Activated naive CD4-positive, alpha-beta T cell treated with anti-CD3 and anti-CD28 coated beads for 36 hours (primary cell): ENCODE data around the gene ARF1. TPM values are rescaled to one million over a fixed set of nuclear protein-coding genes. Genes with fewer than 3 reads are reported as not detected.

Source experiments
- CTCF ChIA-PET: fragments of 350-600 bp; sonication (Branson Sonifier 250); formaldehyde crosslinking; loops from one replicate; lab custom pipeline; 2021; ENCODE audit warnings: antibody characterized with exemption; lab: Charles Lee
- DNase-seq: peaks from one replicate; pipeline ENCODE4 v3.0.0-alpha.2; 2020
- H3K27ac Mint-ChIP-seq: one replicate; pipeline ENCODE4 v1.8.0; 2021; ENCODE audit warnings: mild to moderate bottlenecking, mixed read lengths
- H3K27me3 Mint-ChIP-seq: one replicate; pipeline ENCODE4 v1.8.0; 2021; ENCODE audit warnings: low read depth, mixed read lengths
- H3K36me3 Mint-ChIP-seq: one replicate; pipeline ENCODE4 v1.8.0; 2021; ENCODE audit warnings: low read depth, mixed read lengths
- H3K4me1 Mint-ChIP-seq: one replicate; pipeline ENCODE4 v1.8.0; 2021; ENCODE audit warnings: low read depth, mixed read lengths
- H3K4me3 Mint-ChIP-seq: one replicate; pipeline ENCODE4 v1.8.0; 2021; ENCODE audit warnings: mild to moderate bottlenecking, moderate library complexity, mixed read lengths
- H3K9me3 Mint-ChIP-seq: one replicate; pipeline ENCODE4 v1.8.0; 2021; ENCODE audit warnings: mixed read lengths
- intact Hi-C: fragments of 100-400 bp; cut with micrococcal nuclease; formaldehyde crosslinking; loops from one replicate; pipeline ENCODE4 v1.15.1; 2023
- total RNA-seq, 2 experiments: library from RNA; stranded (reverse); gene quantifications; one replicate each; pipeline ENCODE4 v1.2.3, GENCODE V29; 2021

The ARF1 gene
- total RNA-seq, 2 experiments from 2014 or later: 346 to 358 TPM

DNA sequence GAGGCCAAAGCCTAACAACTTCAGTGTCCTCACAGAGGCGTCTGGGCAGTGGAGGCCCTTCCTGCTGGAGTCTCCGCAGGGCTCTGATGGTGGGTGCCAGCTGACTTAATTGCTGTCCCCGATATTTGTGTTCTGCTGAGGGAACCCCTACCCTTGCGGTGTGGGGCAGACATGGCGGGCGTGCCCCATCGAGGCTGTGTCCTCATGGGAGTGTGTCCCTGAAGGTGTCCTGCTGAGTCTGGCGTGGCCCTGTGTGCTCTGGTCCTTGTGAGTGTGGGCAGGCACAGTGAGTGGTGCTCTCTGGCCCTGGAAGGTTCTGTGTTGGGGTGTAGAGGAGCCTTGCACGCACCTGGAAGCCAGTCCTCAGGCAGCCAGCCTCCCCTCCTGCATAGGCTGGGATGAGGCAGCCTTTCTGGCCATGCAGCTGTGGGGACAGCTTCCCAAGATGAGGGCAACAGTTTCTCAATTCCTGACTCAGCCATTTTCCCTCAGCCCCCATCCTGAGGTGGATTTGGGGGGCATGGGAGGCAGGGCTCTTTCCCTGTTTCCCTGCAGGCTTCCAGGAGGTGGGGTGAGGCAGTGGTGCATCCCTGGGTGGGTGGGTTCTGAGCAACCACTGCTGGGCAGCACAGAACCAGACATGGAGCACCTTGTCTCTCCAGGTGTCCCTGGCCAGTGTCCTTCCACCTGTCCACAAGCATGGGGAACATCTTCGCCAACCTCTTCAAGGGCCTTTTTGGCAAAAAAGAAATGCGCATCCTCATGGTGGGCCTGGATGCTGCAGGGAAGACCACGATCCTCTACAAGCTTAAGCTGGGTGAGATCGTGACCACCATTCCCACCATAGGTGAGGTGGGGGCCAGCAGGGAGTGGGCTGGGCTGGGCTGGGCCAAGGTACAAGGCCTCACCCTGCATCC is 14.2 kb downstream of the ARF1 start:
- peaks cover 29% of the 10 kb centered on the region for H3K4me1 Mint-ChIP-seq
- DNase-seq: peak; percentile 3
- CTCF ChIA-PET: interaction anchor here (1.0 kb wide), 1 partner anchor 9 kb away, joined by 4 read pairs; no protein-coding TSS in a partner anchor
- no peaks in the 10 kb centered on the region for H3K27me3 Mint-ChIP-seq
- H3K36me3 Mint-ChIP-seq: peaks cover 54% of the 10 kb centered on the region
- intact Hi-C loops: no loop called here
- no peak overlapping the region for H3K27ac Mint-ChIP-seq
- H3K9me3 Mint-ChIP-seq: peaks cover 15% of the 10 kb centered on the region
- no peak overlapping the region for H3K4me3 Mint-ChIP-seq

GRCh38 chr1:228097333-228098081 is 15.0 kb downstream of the ARF1 start:
- H3K9me3 Mint-ChIP-seq: peaks cover 14% of the 10 kb centered on the region
- peak; percentile 2 for DNase-seq
- H3K27ac Mint-ChIP-seq: no peak overlapping the region
- no peaks in the 10 kb centered on the region for H3K27me3 Mint-ChIP-seq
- CTCF ChIA-PET: interaction anchor here (0.6 to 1.0 kb wide), 2 partner anchors 10 to 121 kb away, joined by 4 read pairs; no protein-coding TSS in a partner anchor
- intact Hi-C loops: no loop called here
- peaks cover 47% of the 10 kb centered on the region for H3K36me3 Mint-ChIP-seq
- H3K4me3 Mint-ChIP-seq: no peak overlapping the region
- H3K4me1 Mint-ChIP-seq: peaks cover 22% of the 10 kb centered on the region

- CTCF ChIA-PET: interaction anchor here (1.7 kb wide), 1 partner anchor 8 kb away, joined by 4 read pairs; no protein-coding TSS in a partner anchor
- H3K36me3 Mint-ChIP-seq: peaks cover 42% of the 10 kb centered on the region
- peaks cover 14% of the 10 kb centered on the region for H3K9me3 Mint-ChIP-seq
- H3K27me3 Mint-ChIP-seq: no peaks in the 10 kb centered on the region
- DNase-seq: no peak
- no peak overlapping the region for H3K27ac Mint-ChIP-seq
- H3K4me3 Mint-ChIP-seq: no peak overlapping the region
- peaks cover 24% of the 10 kb centered on the region for H3K4me1 Mint-ChIP-seq
- intact Hi-C loops: no loop called here
These were observed 15.9 kb downstream of the ARF1 start for GRCh38 chr1:228098323-228098931.

GRCh38 chr1:228099331-228099732 is 16.8 kb downstream of the ARF1 start:
- Mint-ChIP-seq H3K36me3 (peaks cover 37% of the 10 kb centered on the region), H3K27me3 (no peaks in the 10 kb centered on the region), H3K4me3 (no peak overlapping the region), H3K4me1 (peaks cover 31% of the 10 kb centered on the region), H3K9me3 (peaks cover 9% of the 10 kb centered on the region), H3K27ac (no peak overlapping the region)
- CTCF ChIA-PET: interaction anchor here (1.7 kb wide), 1 partner anchor 9 kb away, joined by 4 read pairs; no protein-coding TSS in a partner anchor
- intact Hi-C loops: no loop called here
- DNase-seq: no peak

GRCh38 chr1:228100822-228101613 is 18.5 kb downstream of the ARF1 start:
- intact Hi-C loops: no loop called here
- Mint-ChIP-seq H3K4me3 (peak overlapping the region; percentile 65), H3K9me3 (no peaks in the 10 kb centered on the region), H3K27ac (peak overlapping the region; percentile 79), H3K4me1 (peaks cover 20% of the 10 kb centered on the region), H3K36me3 (peaks cover 25% of the 10 kb centered on the region), H3K27me3 (no peaks in the 10 kb centered on the region)
- CTCF ChIA-PET: no interaction called here
- DNase-seq: no peak

- peaks cover 22% of the 10 kb centered on the region for H3K36me3 Mint-ChIP-seq
- no peak for DNase-seq
- CTCF ChIA-PET: no interaction called here
- intact Hi-C loops: no loop called here
- peaks cover 20% of the 10 kb centered on the region for H3K4me1 Mint-ChIP-seq
- no peaks in the 10 kb centered on the region for H3K9me3 Mint-ChIP-seq
- H3K4me3 Mint-ChIP-seq: peak overlapping the region; percentile 65
- no peaks in the 10 kb centered on the region for H3K27me3 Mint-ChIP-seq
- peak overlapping the region; percentile 79 for H3K27ac Mint-ChIP-seq
These were observed 19.1 kb downstream of the ARF1 start for GRCh38 chr1:228101614-228101993.

DNA sequence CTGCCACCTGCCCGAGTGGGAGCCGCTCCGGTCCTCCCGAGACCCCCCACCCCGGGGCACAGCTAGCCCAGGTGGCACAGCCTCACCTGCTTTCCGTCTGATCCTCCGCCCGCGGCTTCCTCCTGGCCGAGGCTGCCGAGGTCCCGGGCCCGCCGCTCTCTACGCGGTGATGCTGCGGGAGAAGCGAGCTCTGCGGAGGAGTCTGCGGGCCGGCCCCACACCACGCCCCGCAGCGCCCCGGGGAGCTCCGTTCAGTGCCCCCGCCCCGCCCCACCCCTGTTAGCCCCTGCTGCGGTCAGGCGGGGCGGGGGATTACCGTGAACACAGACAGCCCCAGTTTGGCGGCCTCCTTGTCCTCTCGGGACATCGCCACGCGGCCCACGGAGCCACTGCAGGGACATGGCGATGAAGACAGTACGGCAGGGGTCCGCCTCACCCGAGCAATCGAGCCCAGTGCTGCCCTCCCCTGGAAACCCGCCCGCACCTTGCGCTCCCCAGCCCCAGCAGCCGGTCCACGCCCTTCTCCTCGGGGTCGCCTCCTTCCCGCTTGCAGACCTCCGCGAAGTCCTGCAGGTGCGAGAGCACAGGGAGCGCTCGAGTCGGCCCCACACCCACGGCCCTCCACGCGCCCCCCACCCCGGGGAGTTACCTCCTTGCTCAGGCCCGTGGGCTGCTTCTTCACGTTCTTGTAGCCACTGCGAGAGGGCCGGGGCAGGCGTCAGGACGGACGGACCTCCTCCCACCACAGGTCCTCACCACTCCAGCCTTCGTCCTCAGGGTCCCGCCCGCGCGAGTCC is 19.7 kb downstream of the ARF1 start:
- intact Hi-C loops: loop anchor here (1.0 kb wide), 1 partner anchor 39 kb away; no protein-coding TSS in a partner anchor
- H3K4me3 Mint-ChIP-seq: peak overlapping the region; percentile 92
- H3K27me3 Mint-ChIP-seq: no peaks in the 10 kb centered on the region
- CTCF ChIA-PET: no interaction called here
- peak; percentile 68 for DNase-seq
- peak overlapping the region; percentile 18 for H3K27ac Mint-ChIP-seq
- H3K4me1 Mint-ChIP-seq: peaks cover 20% of the 10 kb centered on the region
- H3K36me3 Mint-ChIP-seq: peaks cover 22% of the 10 kb centered on the region
- no peaks in the 10 kb centered on the region for H3K9me3 Mint-ChIP-seq

GRCh38 chr1:228102791-228103620 is 20.5 kb downstream of the ARF1 start, which contains the start of gene C1orf35:
C1orf35 (minus strand) TSS chr1:228103325; CDS start chr1:228103227, 98 bp downstream.
- H3K4me1 Mint-ChIP-seq: peaks cover 28% of the 10 kb centered on the region
- H3K27ac Mint-ChIP-seq: peak within 1 kb of the TSS; percentile 87
- no peaks in the 10 kb centered on the region for H3K27me3 Mint-ChIP-seq
- H3K9me3 Mint-ChIP-seq: no peaks in the 10 kb centered on the region
- peak within 1 kb of the TSS; percentile 92 for H3K4me3 Mint-ChIP-seq
- peaks cover 17% of the 10 kb centered on the region for H3K36me3 Mint-ChIP-seq
- CTCF ChIA-PET: interaction anchor here (1.1 kb wide), 1 partner anchor 100 kb away, joined by 3 read pairs; no protein-coding TSS in a partner anchor
- DNase-seq: peak; percentile 96
- intact Hi-C loops: loop anchor here (1.0 kb wide), 5 partner anchors 21 to 104 kb away; partner anchors contain the start of genes ARF1 and GUK1

DNA sequence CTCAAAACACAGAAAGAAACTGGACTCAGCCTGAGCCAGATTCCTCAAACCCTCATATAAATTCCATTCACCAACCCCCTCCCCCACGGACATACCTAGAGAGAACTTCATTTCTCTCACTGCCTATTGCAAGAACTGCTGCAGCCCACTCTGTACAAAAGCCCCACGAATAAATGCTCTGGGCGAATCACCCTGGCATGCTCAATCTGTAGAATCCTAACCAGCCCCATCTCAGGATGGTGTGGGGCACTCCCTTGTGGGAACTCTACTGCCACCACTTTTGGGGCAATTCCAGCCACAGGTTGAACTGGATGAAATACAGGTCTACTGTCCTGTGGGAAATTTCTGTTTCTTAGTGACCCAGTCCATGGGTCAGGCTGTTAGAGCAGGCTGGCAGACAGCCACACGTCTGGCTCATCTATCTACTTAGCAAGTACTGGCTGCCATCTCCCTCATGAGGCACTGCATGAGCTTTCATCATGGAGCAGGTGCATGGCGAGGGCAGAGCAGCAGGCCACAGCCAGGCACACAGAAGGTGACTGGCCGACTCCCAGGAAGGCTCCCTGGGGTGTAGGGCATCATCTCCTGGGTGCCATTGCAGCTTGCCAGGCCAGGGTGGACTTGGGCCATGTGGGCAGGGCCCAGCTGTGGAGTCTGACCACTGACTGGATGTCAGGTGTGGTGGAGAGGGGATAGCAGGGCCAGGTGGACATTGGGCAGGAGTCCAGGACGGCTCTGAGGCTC is 22.2 kb downstream of the ARF1 start:
- H3K27ac Mint-ChIP-seq: peak overlapping the region; percentile 46
- intact Hi-C loops: no loop called here
- peaks cover 14% of the 10 kb centered on the region for H3K36me3 Mint-ChIP-seq
- CTCF ChIA-PET: interaction anchor here (1.1 kb wide), 1 partner anchor 101 kb away, joined by 3 read pairs; no protein-coding TSS in a partner anchor
- no peaks in the 10 kb centered on the region for H3K27me3 Mint-ChIP-seq
- peaks cover 37% of the 10 kb centered on the region for H3K4me1 Mint-ChIP-seq
- no peak for DNase-seq
- no peaks in the 10 kb centered on the region for H3K9me3 Mint-ChIP-seq
- peak overlapping the region; percentile 92 for H3K4me3 Mint-ChIP-seq
